GM12891 (cell line): ENCODE data around the gene KLRC2.

ENCODE experiments used
- POLR2A ChIP-seq: IDR thresholded peaks from 2 replicates; pipeline ENCODE4 v1.6.1; 2011; ENCODE audit warnings: low read depth, low read length, control low read depth
- POLR2AphosphoS5 ChIP-seq: IDR thresholded peaks from 2 replicates; pipeline ENCODE4 v1.6.1; 2011; ENCODE audit warnings: low read depth, low read length, control low read depth

- no peak for TF ChIP-seq POLR2A
- no peak for TF ChIP-seq POLR2AphosphoS5
Measured at GRCh38 chr12:10398168-10398567, 37.6 kb downstream of the KLRC2 start.
